Eye (tissue), 1 donor: ENCODE measurements around the gene NOTCH3.
A peak's percentile ranks its signal among the peaks of the same experiment; 100 is the strongest.

Experiments used
- DNase-seq: peaks from one replicate; pipeline ENCODE4 v3.0.0-alpha.2; 2015

Gene NOTCH3

DNA sequence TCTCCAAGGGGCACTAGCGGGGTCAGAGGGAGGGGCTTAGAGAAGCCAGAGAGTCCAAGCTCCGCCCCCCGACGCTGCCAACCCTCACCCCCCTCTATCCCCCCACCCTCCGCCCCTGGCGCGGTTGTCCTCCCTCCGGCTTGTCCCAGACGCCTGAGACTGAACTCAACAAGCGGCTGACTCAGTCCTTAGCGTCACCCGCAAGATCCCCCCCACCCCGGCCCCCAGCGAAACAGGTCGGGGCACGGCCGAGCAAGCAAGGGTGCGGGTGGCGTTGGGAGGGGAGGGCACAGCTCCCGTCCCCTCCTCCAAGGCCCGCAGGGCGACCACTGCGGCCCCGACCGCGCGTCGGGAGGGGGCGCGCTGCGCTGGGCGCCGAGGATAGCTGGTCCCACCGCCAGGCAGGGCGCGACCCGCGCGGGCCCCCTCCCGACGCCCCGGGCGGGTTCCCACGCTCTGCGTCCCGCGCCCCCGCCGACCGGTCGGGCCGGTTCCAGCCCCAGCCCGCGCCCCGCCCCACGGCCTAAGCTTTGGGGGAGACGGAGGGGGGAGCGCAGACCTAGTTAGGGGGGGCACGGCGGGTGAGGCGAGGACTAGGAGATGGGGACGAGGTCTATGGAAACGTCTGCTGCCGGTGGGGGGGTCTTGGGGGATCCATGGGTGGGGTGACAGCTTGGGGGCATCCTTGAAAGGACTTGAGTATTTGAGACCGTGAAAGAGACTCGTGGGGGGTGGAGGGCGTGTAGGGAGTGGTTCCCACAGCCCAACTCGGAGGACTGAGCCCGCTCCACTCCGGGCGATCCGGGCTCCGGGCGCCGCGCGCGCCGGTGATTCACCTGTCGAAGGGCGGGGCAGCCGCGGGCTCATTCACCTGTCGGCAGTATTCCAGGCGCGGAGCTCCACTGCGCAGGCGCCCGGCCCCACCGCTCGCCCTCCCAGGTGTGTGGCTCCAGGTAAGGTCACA is 5.1 kb downstream of the NOTCH3 start:
- peak; percentile 93 for DNase-seq

- DNase-seq, result no peak
Observed at GRCh38 chr19:15194938-15195337, 5.9 kb downstream of the NOTCH3 start.

- DNase-seq, result no peak
Observed at GRCh38 chr19:15191982-15192381, 8.8 kb downstream of the NOTCH3 start.

- no peak for DNase-seq
Observed at GRCh38 chr19:15191514-15191913, 9.3 kb downstream of the NOTCH3 start.

DNA sequence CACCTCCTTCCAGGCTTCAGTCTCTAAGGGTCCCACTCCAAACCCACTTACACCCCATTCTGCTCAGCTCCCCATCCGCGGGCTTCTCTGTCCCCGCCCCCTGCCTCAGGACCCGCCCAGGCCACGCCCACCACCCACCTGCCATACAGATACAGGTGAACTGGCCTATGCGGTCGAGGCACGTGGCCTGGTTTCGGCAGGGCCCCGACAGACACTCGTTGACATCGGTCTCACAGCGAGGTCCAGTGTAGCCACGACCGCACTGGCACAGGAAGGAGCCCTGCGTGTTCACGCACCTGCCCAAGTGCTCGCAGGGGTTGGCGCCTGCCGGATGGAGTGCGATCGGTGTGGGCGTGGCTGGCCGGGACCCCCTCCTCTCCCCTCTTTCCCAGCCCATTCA is 11.9 kb downstream of the NOTCH3 start:
- no peak for DNase-seq

- DNase-seq, result no peak
Observed at GRCh38 chr19:15187026-15188007, 13.5 kb downstream of the NOTCH3 start.

- no peak for DNase-seq
Observed at GRCh38 chr19:15185188-15185587, 15.6 kb downstream of the NOTCH3 start.

DNA sequence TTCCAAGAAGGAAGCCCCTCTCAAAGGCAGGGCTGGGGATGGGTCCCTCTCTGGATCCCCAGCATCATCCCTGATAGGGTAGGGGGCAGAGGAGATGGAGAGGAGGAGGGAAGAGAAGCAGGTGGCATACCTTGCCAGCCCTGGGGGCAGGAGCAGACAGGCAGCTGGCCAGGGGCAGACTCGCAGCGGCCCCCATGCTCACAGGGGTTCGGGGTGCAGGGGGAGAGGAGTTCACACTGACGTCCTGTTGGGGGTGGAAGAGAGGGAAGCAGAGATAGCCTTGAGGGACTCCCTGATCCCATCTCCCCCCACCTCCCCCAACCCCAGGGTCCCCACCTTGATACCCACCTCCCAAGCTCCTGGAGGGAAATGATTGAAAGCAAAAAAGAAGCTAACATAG is 16.0 kb downstream of the NOTCH3 start:
- no peak for DNase-seq

GRCh38 chr19:15181394-15181793 is 19.4 kb downstream of the NOTCH3 start:
- no peak for DNase-seq

DNA sequence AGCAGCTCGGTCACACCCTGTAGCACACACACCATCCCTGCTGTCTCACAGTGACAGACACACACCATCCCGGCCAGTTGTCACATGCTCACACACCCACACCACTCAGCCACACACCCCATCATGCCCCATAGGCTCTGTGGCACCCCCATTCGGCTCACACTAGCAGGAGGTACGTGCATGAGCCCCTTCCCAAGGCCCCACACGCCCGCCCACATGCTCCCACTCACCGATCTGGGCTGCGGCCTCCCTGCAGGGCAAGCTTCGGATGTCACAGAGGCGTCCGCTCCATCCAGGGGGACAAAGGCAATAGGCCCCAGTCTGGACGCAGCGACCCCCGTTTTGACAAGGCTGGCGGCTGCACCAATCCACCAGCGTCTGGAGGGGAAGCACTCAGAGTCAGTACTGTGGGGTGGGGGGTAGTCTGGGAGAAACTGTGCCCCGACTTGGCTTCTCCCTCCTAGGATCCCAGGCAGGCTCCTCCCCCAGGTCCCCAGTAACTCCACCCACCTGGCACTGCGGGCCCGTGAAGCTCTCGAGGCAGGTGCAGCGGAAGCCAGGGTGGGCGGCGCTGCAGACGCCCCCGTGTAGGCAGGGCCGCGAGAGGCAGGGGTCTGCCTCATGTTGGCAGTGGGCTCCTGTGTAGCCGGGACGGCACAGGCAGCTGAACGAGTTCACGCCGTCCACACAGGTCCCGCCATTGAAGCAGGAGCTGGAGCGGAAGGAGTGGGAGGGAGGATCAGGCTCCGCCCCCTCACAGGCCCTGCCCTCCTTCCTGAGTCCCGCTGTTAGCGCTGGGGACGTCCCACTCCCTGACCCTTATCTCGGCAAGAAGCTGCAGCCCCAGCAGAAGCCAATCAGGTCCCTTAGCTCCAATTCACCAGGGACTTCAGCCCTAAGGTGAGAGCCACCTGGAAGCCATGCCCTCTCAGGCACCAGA is 20.1 kb downstream of the NOTCH3 start:
- DNase-seq, result no peak

DNA sequence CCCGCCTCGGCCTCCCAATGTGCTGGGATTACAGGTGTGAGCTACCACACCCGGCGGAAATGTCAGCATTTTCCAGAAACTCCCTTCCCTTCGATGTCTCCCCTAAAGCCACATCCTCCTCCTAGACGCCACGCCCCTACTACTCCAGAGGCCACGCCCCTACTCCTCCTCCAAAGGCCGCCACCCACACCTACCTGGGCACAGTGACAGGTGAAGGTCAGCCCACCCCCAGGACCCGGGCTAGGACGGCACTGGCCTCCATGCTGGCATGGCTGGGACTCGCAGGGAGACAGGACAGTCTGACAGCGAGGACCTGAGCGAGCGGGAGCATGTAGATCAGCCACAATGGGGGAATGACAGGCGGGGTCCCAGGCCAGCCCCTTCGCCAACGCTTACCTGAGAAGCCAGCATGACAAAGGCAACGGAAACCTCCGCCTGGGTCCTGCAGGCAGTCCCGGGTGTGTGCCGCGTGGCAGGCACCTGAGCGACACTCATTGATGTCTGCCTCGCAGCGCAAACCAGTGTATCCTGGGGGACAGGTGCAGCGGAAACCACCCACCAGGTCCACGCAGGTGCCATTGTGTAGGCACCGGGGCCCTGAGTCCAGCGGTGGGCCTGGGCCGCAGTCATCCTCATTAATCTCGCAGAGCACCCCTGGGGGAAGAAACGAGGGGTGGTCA is 22.0 kb downstream of the NOTCH3 start:
- DNase-seq, result no peak

DNA sequence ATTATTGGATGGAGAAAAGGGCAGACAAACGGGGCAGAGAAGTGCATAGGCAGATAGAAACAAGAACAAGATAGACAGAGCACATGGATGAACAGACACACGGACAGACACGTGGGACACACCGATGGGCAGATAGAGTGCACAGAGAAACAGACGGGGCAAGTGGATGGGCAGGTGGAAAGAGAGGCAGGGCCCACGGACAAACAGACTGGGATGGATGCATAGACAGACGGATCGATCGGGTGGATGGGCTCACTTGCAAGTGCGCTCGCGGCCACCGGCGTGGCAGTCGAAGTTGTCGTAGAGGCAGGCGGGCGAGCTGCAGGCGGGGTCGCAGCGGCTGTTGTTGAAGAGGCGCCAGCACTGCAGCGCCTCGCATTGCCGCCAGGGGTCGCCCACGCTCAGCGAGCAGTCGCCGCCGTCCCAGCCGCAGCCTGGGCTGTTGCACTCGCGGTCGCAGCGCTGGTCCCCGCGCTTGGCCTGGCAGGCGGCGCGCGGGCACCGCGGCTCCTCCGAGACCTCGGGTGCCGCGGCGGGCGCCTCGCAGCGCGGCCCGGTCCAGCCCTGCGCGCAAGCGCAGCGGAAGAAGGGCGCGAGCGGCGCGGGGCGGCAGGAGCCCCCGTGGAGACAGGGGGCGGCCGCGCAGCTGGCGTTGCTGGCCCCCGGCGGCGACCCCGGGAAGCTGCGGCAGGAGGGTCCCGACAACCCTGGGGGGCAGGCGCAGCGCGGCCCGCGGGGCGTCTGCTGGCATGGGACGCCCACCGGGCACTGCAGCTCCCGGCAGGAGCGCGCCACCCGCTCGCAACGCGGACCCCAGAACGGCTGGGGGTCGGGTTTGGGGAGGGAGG is 23.3 kb downstream of the NOTCH3 start:
- DNase-seq, result peak; percentile 93

GRCh38 chr19:15175609-15176008 is 25.2 kb downstream of the NOTCH3 start:
- no peak for DNase-seq

DNA sequence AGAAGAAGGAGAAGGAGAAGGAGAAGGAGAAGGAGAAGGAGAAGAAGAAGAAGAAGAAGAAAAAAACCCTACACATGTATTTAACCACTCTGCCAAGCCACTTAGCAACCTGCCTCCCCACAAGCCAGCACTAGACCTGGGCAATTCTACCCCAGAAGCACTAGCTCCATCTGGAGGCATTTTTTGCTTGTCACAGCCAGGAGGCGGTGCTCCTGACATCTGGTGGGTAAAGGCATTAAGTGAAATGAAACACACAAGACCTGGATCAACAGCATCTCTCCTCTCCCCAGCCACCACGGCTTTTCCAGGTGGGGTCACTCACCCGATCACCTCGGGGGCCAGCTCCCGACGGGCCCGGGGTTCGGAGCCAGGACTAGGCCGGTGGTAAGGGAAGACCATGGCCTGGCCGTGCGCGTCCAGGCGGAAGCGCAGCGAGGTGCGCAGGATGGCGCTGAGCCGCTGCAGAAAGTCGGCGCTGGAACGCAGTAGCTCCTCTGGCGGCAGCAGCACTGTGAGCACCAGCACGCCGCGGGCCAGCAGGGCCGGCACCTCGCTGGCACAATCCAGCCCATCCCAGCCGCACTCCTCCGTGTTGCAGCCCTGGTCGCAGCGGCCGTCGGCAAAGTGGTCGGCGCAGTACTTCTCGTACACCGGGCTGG is 26.9 kb downstream of the NOTCH3 start:
- DNase-seq, result no peak

DNA sequence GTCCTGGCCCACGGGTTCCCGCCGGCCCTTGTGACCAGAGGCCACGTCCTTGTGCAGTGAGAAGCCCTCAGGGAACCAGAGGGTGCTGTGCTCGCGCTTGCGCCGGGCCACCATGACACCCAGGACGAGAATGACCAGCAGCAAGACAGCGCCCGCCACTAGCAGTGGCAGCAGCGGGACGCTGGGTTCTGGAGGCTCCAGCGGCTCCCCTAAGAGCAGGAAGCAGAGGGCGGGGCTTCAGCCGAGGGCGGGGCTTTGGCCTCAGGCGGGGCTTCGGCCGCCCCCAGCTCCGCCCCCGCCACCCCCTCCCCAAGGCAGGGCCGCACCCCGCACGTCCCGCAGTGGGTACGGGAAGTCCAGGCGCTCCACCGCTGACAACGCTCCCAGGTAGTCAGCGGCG is 30.4 kb downstream of the NOTCH3 start:
- DNase-seq, result no peak

- DNase-seq, result no peak
Observed at GRCh38 chr19:15169541-15170285, 31.1 kb downstream of the NOTCH3 start.

GRCh38 chr19:15166700-15167099 is 34.1 kb downstream of the NOTCH3 start:
- no peak for DNase-seq

DNA sequence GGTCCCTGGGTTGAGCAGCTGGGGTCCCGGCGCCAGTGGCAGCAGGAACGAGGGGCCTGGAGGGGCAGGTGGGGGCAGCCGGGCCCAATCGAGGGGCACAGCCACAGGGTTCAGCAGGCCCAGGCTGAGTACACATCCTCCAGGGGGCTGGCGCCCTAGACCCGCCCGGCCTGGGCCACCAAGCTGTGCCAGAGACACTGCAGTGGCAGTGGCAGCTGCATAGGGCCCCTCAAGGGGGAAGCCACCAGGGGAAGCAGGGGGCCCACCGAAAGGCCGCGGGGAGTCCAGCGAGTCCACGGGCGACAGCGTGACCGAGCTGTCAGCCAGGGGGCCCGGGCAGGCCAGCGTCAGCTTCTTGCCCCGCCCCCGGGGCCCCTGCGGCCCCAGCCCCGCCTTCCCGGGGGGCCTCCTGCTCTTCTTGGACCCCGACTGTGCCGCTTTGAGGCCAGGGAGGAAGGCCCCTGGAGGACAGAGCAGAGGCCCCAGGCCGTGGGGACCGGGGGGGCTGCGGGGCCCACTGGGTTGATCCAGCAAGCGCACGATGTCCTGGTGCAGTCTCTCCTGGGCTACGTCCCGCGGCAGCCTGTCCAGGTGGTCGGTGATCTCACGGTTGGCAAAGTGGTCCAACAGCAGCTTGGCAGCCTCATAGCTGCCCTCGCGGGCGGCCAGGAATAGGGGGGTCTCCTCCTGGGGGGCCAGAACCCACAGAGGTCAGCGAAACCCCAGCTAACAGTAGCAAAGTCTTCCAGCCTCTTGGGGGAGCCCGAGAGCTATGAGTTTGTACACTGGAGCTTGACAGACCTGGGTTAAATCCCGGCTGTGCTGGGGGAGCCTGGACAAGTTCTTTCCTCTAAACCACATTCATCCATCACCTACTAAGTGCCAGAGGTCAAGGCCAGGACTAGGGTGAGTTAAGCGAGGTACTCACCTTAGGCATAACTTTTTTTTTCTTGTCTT is 39.5 kb downstream of the NOTCH3 start:
- no peak for DNase-seq
